CD4-positive, CD25-positive, alpha-beta regulatory T cell (primary cell): ENCODE measurements around the gene CD2. TPM values are rescaled to one million over a fixed set of nuclear protein-coding genes. Genes with fewer than 3 reads are reported as not detected.
A peak's percentile ranks its signal among the peaks of the same experiment; 100 is the strongest.

Source experiments
- ATAC-seq, 2 donors: fragments of 150-1000 bp; cut with Tn5 transposase; one replicate each; pipeline ENCODE4 v1.10.0; 2021; ENCODE audit warnings: low read depth in 2 of 2, moderate number of reproducible peaks in 2 of 2, moderate library complexity in 1 of 2
- DNase-seq, 3 donors: peaks; one replicate each; pipeline versions ENCODE4 v3.0.0 to v3.0.0-alpha.2; 2012 to 2022; ENCODE audit warnings: mixed read lengths in 1 of 3
- H3K27ac ChIP-seq: one replicate; pipeline ENCODE4 v1.7.0; 2013; ENCODE audit warnings: mild to moderate bottlenecking, low read length; ENCODE audit not compliant: insufficient read depth, poor library complexity, severe bottlenecking
- H3K27me3 ChIP-seq: one replicate; pipeline ENCODE4 v1.7.0; 2013; ENCODE audit warnings: low read length; ENCODE audit not compliant: control insufficient read depth, insufficient read depth
- H3K36me3 ChIP-seq: one replicate; pipeline ENCODE4 v1.7.0; 2013; ENCODE audit warnings: mild to moderate bottlenecking, low read length, moderate library complexity; ENCODE audit not compliant: control insufficient read depth, insufficient read depth
- H3K4me1 ChIP-seq: 2 replicates; pipeline ENCODE4 v1.7.0; 2013; ENCODE audit warnings: mild to moderate bottlenecking, low read length; ENCODE audit not compliant: insufficient read depth, control insufficient read depth, poor library complexity, severe bottlenecking
- H3K4me3 ChIP-seq: one replicate; pipeline ENCODE4 v1.7.0; 2013; ENCODE audit warnings: low read depth, mild to moderate bottlenecking, low read length, moderate library complexity
- H3K9me3 ChIP-seq, 2 experiments: 1 replicate in 1 of 2; 2 replicates in 1 of 2; pipeline ENCODE4 v1.7.0; 2013; ENCODE audit warnings: low read length in 2 of 2, mild to moderate bottlenecking in 1 of 2, moderate library complexity in 1 of 2; ENCODE audit not compliant: control insufficient read depth in 2 of 2
- H3K27ac Mint-ChIP-seq, 3 donors: one replicate each; pipeline ENCODE4 v1.8.0; 2020 to 2022; ENCODE audit warnings: mild to moderate bottlenecking in 3 of 3, mixed read lengths in 3 of 3, moderate library complexity in 2 of 3
- H3K27me3 Mint-ChIP-seq: one replicate; pipeline ENCODE4 v1.8.0; 2022; ENCODE audit warnings: mild to moderate bottlenecking, mixed read lengths
- H3K36me3 Mint-ChIP-seq: one replicate; pipeline ENCODE4 v1.8.0; 2020; ENCODE audit warnings: mixed read lengths
- H3K4me1 Mint-ChIP-seq, 4 donors: one replicate each; pipeline ENCODE4 v1.8.0; 2020 to 2022; ENCODE audit warnings: mixed read lengths in 4 of 4, mild to moderate bottlenecking in 1 of 4
- H3K4me3 Mint-ChIP-seq, 4 donors: one replicate each; pipeline ENCODE4 v1.8.0; 2020 to 2022; ENCODE audit warnings: mild to moderate bottlenecking in 4 of 4, mixed read lengths in 4 of 4, moderate library complexity in 3 of 4
- H3K9me3 Mint-ChIP-seq, 7 donors: one replicate each; pipeline ENCODE4 v1.8.0; 2020 to 2022; ENCODE audit warnings: mixed read lengths in 7 of 7, mild to moderate bottlenecking in 3 of 7, moderate library complexity in 2 of 7
- polyA plus RNA-seq, 4 donors: library from polyadenylated mRNA; unstranded; fragments of 300-500 nt; fragmentation: Illumina TruSeq; gene quantifications; one replicate each; pipeline ENCODE4 v1.2.3, GENCODE V29; 2021
- total RNA-seq: library from RNA; stranded (reverse); gene quantifications from one replicate; pipeline ENCODE4 v1.2.3, GENCODE V29; 2022

Gene CD2
- total RNA-seq (192 TPM), polyA plus RNA-seq (100 to 1,000 TPM; 341 to 457 (median 393) TPM)

GRCh38 chr1:116754198-116754977 is at the start of gene CD2:
TSS of gene CD2 (plus strand) at chr1:116754430. CDS start at chr1:116754493, 63 bp downstream.
- peaks cover 3% of the 10 kb centered on the region for H3K36me3 ChIP-seq
- no peaks in the 10 kb centered on the region for H3K27me3 ChIP-seq
- H3K4me3 ChIP-seq, result peak within 1 kb of the TSS; percentile 100
- peaks cover 25 to 44% (median 33%) of the 10 kb centered on the region in 4 donors for H3K4me1 Mint-ChIP-seq
- peaks cover 27% of the 10 kb centered on the region for H3K36me3 Mint-ChIP-seq
- H3K27ac Mint-ChIP-seq, result peak within 1 kb of the TSS; percentile 96 to 100 (median 98)
- ATAC-seq (peak; percentile 94 to 95), DNase-seq (peak; percentile 34 to 90 (median 70))
- H3K4me1 ChIP-seq, result peaks cover 34% of the 10 kb centered on the region
- H3K27ac ChIP-seq, result peak within 1 kb of the TSS; percentile 89
- H3K9me3 ChIP-seq, result peaks cover 0 to 5% of the 10 kb centered on the region in 2 experiments
- H3K4me3 Mint-ChIP-seq, result peak within 1 kb of the TSS; percentile 96 to 100 (median 98)
- peaks cover 0 to 9% (median 1%) of the 10 kb centered on the region in 7 donors for H3K9me3 Mint-ChIP-seq
- H3K27me3 Mint-ChIP-seq, result no peaks in the 10 kb centered on the region

- Histone ChIP-seq H3K36me3 (no peaks in the 10 kb centered on the region), H3K4me1 (no peaks in the 10 kb centered on the region), H3K9me3 (peaks cover 0 to 9% of the 10 kb centered on the region in 2 experiments), H3K4me3 (no peak overlapping the region), H3K27me3 (no peaks in the 10 kb centered on the region), H3K27ac (no peak overlapping the region)
- H3K9me3 Mint-ChIP-seq, result peaks cover 1 to 7% (median 5%) of the 10 kb centered on the region in 7 donors
- no peak overlapping the region for H3K4me3 Mint-ChIP-seq
- peaks cover 10% of the 10 kb centered on the region for H3K27me3 Mint-ChIP-seq
- peaks cover 11% of the 10 kb centered on the region for H3K36me3 Mint-ChIP-seq
- H3K4me1 Mint-ChIP-seq, result peaks cover 0 to 4% (median 0%) of the 10 kb centered on the region in 4 donors
- no peak for DNase-seq
- H3K27ac Mint-ChIP-seq, result no peak overlapping the region
- ATAC-seq, result no peak
Measured at GRCh38 chr1:116706123-116706522, 48.1 kb upstream of the CD2 start.

GRCh38 chr1:116706841-116707240 is 47.4 kb upstream of the CD2 start:
- Histone ChIP-seq H3K4me3 (no peak overlapping the region), H3K36me3 (no peaks in the 10 kb centered on the region), H3K4me1 (no peaks in the 10 kb centered on the region), H3K9me3 (peaks cover 0 to 9% of the 10 kb centered on the region in 2 experiments), H3K27me3 (no peaks in the 10 kb centered on the region), H3K27ac (no peak overlapping the region)
- Mint-ChIP-seq H3K27me3 (peaks cover 10% of the 10 kb centered on the region), H3K36me3 (peaks cover 11% of the 10 kb centered on the region), H3K4me1 (peaks cover 0 to 4% (median 0%) of the 10 kb centered on the region in 4 donors), H3K27ac (no peak overlapping the region), H3K9me3 (peaks cover 1 to 6% (median 5%) of the 10 kb centered on the region in 7 donors), H3K4me3 (no peak overlapping the region)
- DNase-seq, result no peak
- ATAC-seq, result no peak

GRCh38 chr1:116708255-116708900 is 45.9 kb upstream of the CD2 start:
- Histone ChIP-seq H3K4me1 (no peaks in the 10 kb centered on the region), H3K27ac (no peak overlapping the region), H3K36me3 (no peaks in the 10 kb centered on the region), H3K9me3 (peaks cover 0 to 9% of the 10 kb centered on the region in 2 experiments), H3K4me3 (no peak overlapping the region), H3K27me3 (no peaks in the 10 kb centered on the region)
- Mint-ChIP-seq H3K27ac (no peak overlapping the region), H3K9me3 (peaks cover 1 to 6% (median 3%) of the 10 kb centered on the region in 7 donors), H3K4me3 (no peak overlapping the region), H3K36me3 (peaks cover 11% of the 10 kb centered on the region), H3K4me1 (peaks cover 0 to 4% (median 0%) of the 10 kb centered on the region in 4 donors), H3K27me3 (peaks cover 10% of the 10 kb centered on the region)
- ATAC-seq (no peak), DNase-seq (no peak)

GRCh38 chr1:116709666-116710167 is 44.5 kb upstream of the CD2 start:
- no peaks in the 10 kb centered on the region for H3K27me3 ChIP-seq
- H3K4me3 ChIP-seq, result no peak overlapping the region
- no peak overlapping the region for H3K27ac ChIP-seq
- Mint-ChIP-seq H3K27ac (no peak overlapping the region), H3K27me3 (peaks cover 10% of the 10 kb centered on the region), H3K4me1 (no peaks in the 10 kb centered on the region), H3K36me3 (peaks cover 11% of the 10 kb centered on the region), H3K9me3 (peaks cover 1 to 6% (median 3%) of the 10 kb centered on the region in 7 donors), H3K4me3 (no peak overlapping the region)
- H3K4me1 ChIP-seq, result no peaks in the 10 kb centered on the region
- no peaks in the 10 kb centered on the region for H3K36me3 ChIP-seq
- H3K9me3 ChIP-seq, result peaks cover 0 to 9% of the 10 kb centered on the region in 2 experiments
- no peak for ATAC-seq
- DNase-seq, result no peak

- peaks cover 0 to 9% of the 10 kb centered on the region in 2 experiments for H3K9me3 ChIP-seq
- Mint-ChIP-seq H3K4me3 (no peak overlapping the region), H3K27me3 (peaks cover 10% of the 10 kb centered on the region), H3K27ac (no peak overlapping the region), H3K9me3 (peaks cover 1 to 6% (median 3%) of the 10 kb centered on the region in 7 donors), H3K4me1 (no peaks in the 10 kb centered on the region), H3K36me3 (peaks cover 11% of the 10 kb centered on the region)
- DNase-seq (no peak), ATAC-seq (no peak)
- H3K4me3 ChIP-seq, result no peak overlapping the region
- H3K27ac ChIP-seq, result no peak overlapping the region
- H3K27me3 ChIP-seq, result no peaks in the 10 kb centered on the region
- no peaks in the 10 kb centered on the region for H3K36me3 ChIP-seq
- H3K4me1 ChIP-seq, result no peaks in the 10 kb centered on the region
Measured at GRCh38 chr1:116710420-116711262, 43.6 kb upstream of the CD2 start.

GRCh38 chr1:116711263-116711840 is 42.9 kb upstream of the CD2 start:
- no peaks in the 10 kb centered on the region for H3K36me3 ChIP-seq
- DNase-seq (peak in 1 of 3 donors; percentile 45), ATAC-seq (no peak)
- no peaks in the 10 kb centered on the region for H3K4me1 Mint-ChIP-seq
- H3K27ac ChIP-seq, result no peak overlapping the region
- H3K27me3 Mint-ChIP-seq, result peaks cover 15% of the 10 kb centered on the region
- no peaks in the 10 kb centered on the region for H3K4me1 ChIP-seq
- no peak overlapping the region for H3K27ac Mint-ChIP-seq
- H3K4me3 Mint-ChIP-seq, result no peak overlapping the region
- no peak overlapping the region for H3K4me3 ChIP-seq
- peaks cover under 1 to 4% (median 2%) of the 10 kb centered on the region in 7 donors for H3K9me3 Mint-ChIP-seq
- H3K27me3 ChIP-seq, result no peaks in the 10 kb centered on the region
- peaks cover 7% of the 10 kb centered on the region for H3K36me3 Mint-ChIP-seq
- peaks cover 0 to 5% of the 10 kb centered on the region in 2 experiments for H3K9me3 ChIP-seq
